ENCODE data around the gene CBLN1. TPM values are rescaled to one million over a fixed set of nuclear protein-coding genes. Genes with fewer than 3 reads are reported as not detected.

The CBLN1 gene
- total and polyA plus RNA-seq, 9 of the 15 experiments (the other 6 are each of a cell fraction or from before 2014, with no cell fraction given) = not detected

GRCh38 chr16:49281843-49282642 is 405 bp upstream of the CBLN1 start (continued):
- TF ChIP-seq ZBTB8A (IDR thresholded peaks at IDR 0.05; ENCODE audit: partially characterized antibody) (no peak), TRIM25 (IDR thresholded peaks at IDR 0.05; ENCODE audit: borderline replicate concordance) (no peak), ZMIZ1 (IDR thresholded peaks at IDR 0.05; ENCODE audit: low read depth in 2 of 2, low read length in 2 of 2) (no peak), THAP7 (CRISPR knock-in tag; IDR thresholded peaks at IDR 0.05) (no peak), CBFA2T3 (IDR thresholded peaks at IDR 0.05) (no peak), ERF (CRISPR knock-in tag; IDR thresholded peaks at IDR 0.05) (no peak), ADNP (tag; IDR thresholded peaks at IDR 0.05) (no peak), PHF20 (IDR thresholded peaks at IDR 0.05; ENCODE audit: partially characterized antibody) (peak; percentile 27), ETS2 (tag; IDR thresholded peaks at IDR 0.05; ENCODE audit: borderline replicate concordance, poor library complexity, severe bottlenecking) (no peak), ZNF3 (CRISPR knock-in tag; IDR thresholded peaks at IDR 0.05) (no peak), GATA2 (CRISPR knock-in tag; IDR thresholded peaks at IDR 0.05) (no peak), MTF1 (CRISPR knock-in tag; IDR thresholded peaks at IDR 0.05; ENCODE audit: borderline replicate concordance) (no peak), RBM14 (IDR thresholded peaks at IDR 0.05; ENCODE audit: borderline replicate concordance, insufficient read depth, low read depth, low read length) (no peak), COPS2 (conservative IDR thresholded peaks at IDR 0.05) (no peak), POLR2AphosphoS2 (IDR thresholded peaks at IDR 0.05; ENCODE audit: low read length) (no peak), SAFB2 (IDR thresholded peaks at IDR 0.05; ENCODE audit: borderline replicate concordance, low read depth, low read length, severe bottlenecking) (no peak), HLTF (IDR thresholded peaks at IDR 0.05) (no peak), CREBBP (IDR thresholded peaks at IDR 0.05; ENCODE audit: low read depth, low read length) (no peak), DIDO1 (tag; IDR thresholded peaks at IDR 0.05; ENCODE audit: low read depth) (no peak), IRF1 (CRISPR knock-in tag; IDR thresholded peaks at IDR 0.05; ENCODE audit: borderline replicate concordance) (no peak), PTRF (tag; IDR thresholded peaks at IDR 0.05) (no peak), RAD21 (CRISPR knock-in tag; conservative IDR thresholded peaks at IDR 0.05 in 1 of 2, IDR thresholded peaks at IDR 0.05 in 1 of 2) (peak in 1 of 2 experiments; percentile 40; a peak in 2 of 4 replicates)
